ENCODE results near the gene HOXA7. TPM values are rescaled to one million over a fixed set of nuclear protein-coding genes. Genes with fewer than 3 reads are reported as not detected.

The HOXA7 gene
- total and polyA plus RNA-seq, 2 experiments from 2014 or later = 0.83 TPM; not detected in 1

DNA sequence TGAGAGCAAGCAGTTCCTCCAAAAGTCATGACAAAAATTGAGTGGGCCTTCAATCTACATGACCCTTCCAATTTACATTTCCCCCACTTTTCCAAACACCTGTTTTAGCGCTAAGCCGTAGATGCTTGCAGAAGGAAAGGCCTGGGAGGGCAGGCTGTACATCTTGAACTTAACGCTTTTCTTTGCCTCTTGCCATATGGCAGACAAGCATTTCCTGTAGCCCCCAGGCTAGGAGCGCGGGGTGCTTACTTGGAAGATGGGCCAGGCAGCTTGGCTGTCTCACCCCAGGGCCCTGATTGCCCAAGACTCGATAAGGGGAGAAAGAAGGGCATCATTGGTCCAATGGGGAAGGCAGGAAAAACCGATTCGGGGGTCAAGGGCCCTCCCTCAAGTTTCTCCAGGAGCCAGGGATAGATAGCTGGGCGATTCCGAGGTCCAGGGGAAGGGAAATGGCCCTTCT lies 15.9 kb upstream of the HOXA7 start:
- Histone ChIP-seq H3K9me3 (ENCODE audit: low read depth) (no peaks in the 10 kb centered on the region), H3K27ac (peak overlapping the region; percentile 96), H3K27me3 (peaks cover 100% of the 10 kb centered on the region), H3K4me3 (peak overlapping the region; percentile 61), H3K4me1 (ENCODE audit: insufficient read depth) (peaks cover 18% of the 10 kb centered on the region), H4K20me1 (ENCODE audit: insufficient read depth, poor library complexity, severe bottlenecking) (peaks cover 16% of the 10 kb centered on the region), H3K36me3 (replicated peaks; ENCODE audit: insufficient read depth, low read depth) (no peaks in the 10 kb centered on the region), H3K79me2 (peaks cover 99% of the 10 kb centered on the region), H3K4me2 (peak overlapping the region; percentile 96), H2AFZ (no peak overlapping the region), H3K9me2 (replicated peaks; ENCODE audit: insufficient read depth) (no peaks in the 10 kb centered on the region)
- no peak for TF ChIP-seq EZH2phosphoT487 (IDR thresholded peaks at IDR 0.05; ENCODE audit: low read depth, severe bottlenecking, unreplicated experiment)
- TF ChIP-seq EZH2 (IDR thresholded peaks at IDR 0.05; ENCODE audit: borderline replicate concordance) = no peak
- TF ChIP-seq, protein P1, sequence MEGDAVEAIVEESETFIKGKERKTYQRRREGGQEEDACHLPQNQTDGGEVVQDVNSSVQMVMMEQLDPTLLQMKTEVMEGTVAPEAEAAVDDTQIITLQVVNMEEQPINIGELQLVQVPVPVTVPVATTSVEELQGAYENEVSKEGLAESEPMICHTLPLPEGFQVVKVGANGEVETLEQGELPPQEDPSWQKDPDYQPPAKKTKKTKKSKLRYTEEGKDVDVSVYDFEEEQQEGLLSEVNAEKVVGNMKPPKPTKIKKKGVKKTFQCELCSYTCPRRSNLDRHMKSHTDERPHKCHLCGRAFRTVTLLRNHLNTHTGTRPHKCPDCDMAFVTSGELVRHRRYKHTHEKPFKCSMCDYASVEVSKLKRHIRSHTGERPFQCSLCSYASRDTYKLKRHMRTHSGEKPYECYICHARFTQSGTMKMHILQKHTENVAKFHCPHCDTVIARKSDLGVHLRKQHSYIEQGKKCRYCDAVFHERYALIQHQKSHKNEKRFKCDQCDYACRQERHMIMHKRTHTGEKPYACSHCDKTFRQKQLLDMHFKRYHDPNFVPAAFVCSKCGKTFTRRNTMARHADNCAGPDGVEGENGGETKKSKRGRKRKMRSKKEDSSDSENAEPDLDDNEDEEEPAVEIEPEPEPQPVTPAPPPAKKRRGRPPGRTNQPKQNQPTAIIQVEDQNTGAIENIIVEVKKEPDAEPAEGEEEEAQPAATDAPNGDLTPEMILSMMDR (IDR thresholded peaks at IDR 0.05; ENCODE audit: poor library complexity) = no peak
- 19% methylated on average over 9 of the region's 10 CpGs for WGBS (ENCODE audit: low lambda C conversion rate, missing lambda C conversion rate)
- no peak for DNase-seq (ENCODE audit: low spot score)

DNA sequence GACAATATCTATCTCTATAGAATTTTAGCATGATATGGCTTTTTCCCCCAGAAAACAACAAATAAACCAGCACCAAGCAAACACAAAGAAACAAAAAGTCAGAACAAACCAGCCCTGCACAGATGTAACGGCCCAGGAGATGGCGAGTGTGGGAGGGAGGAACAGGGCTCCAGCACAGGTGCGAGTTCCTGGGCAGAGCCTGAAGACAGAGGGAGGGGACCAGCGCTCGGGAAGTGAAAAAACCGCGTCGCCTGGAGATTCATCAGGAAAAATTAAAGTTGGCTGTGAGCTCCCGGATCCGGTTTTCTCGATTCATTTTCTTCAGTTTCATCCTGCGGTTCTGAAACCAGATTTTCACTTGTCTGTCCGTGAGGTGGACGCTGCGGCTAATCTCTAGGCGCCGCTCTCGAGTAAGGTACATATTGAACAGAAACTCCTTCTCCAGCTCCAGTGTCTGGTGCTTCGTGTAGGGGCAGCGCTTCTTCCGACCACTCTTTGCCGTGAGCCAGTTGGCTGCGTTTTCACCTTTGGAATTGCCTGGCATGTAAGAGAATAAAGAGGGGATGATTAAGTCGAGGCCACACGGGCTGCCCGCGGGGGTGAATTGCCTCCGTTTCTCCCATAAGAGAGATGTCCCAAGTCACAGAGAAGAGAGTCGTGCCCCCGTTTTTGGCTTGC lies 15.3 kb upstream of the HOXA7 start:
- Histone ChIP-seq H3K36me3 (replicated peaks; ENCODE audit: insufficient read depth, low read depth) (no peaks in the 10 kb centered on the region), H3K9me2 (replicated peaks; ENCODE audit: insufficient read depth) (no peaks in the 10 kb centered on the region), H3K9me3 (ENCODE audit: low read depth) (no peaks in the 10 kb centered on the region), H3K27me3 (peaks cover 100% of the 10 kb centered on the region), H4K20me1 (ENCODE audit: insufficient read depth, poor library complexity, severe bottlenecking) (peaks cover 16% of the 10 kb centered on the region), H3K4me1 (ENCODE audit: insufficient read depth) (peaks cover 13% of the 10 kb centered on the region), H2AFZ (no peak overlapping the region), H3K4me3 (peak overlapping the region; percentile 34), H3K27ac (peak overlapping the region; percentile 96), H3K4me2 (peak overlapping the region; percentile 96), H3K79me2 (peaks cover 99% of the 10 kb centered on the region)
- TF ChIP-seq EZH2phosphoT487 (IDR thresholded peaks at IDR 0.05; ENCODE audit: low read depth, severe bottlenecking, unreplicated experiment) (no peak), EZH2 (IDR thresholded peaks at IDR 0.05; ENCODE audit: borderline replicate concordance) (no peak)
- TF ChIP-seq, protein P1 (IDR thresholded peaks at IDR 0.05; ENCODE audit: poor library complexity) = no peak
- no peak for DNase-seq (ENCODE audit: low spot score)
- WGBS (ENCODE audit: low lambda C conversion rate, missing lambda C conversion rate) = 11% methylated on average over 30 of the region's 30 CpGs

DNA sequence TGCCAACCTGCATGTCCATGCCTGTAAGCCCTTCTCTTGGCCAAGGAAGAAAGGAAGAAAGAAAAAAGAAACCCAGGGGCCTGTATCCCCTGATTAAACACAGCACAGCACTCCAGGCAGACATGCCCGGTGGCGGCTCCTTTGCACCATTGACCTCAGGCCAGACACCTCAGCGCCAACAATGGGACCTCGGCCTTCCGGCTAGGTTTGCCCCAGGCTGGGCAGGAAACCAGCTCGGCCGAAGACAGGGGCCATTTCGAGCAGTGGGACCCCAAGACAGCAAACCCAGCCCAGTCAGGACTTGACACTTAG lies 14.8 kb upstream of the HOXA7 start:
- peak overlapping the region; percentile 34 for H3K4me3 ChIP-seq
- peak overlapping the region; percentile 96 for H3K4me2 ChIP-seq
- H4K20me1 ChIP-seq (ENCODE audit: insufficient read depth, poor library complexity, severe bottlenecking) = peaks cover 16% of the 10 kb centered on the region
- H3K36me3 ChIP-seq (replicated peaks; ENCODE audit: insufficient read depth, low read depth) = no peaks in the 10 kb centered on the region
- no peak overlapping the region for H2AFZ ChIP-seq
- DNase-seq (ENCODE audit: low spot score) = no peak
- peaks cover 99% of the 10 kb centered on the region for H3K79me2 ChIP-seq
- peaks cover 14% of the 10 kb centered on the region for H3K4me1 ChIP-seq (ENCODE audit: insufficient read depth)
- peak overlapping the region; percentile 96 for H3K27ac ChIP-seq
- H3K27me3 ChIP-seq = peaks cover 100% of the 10 kb centered on the region
- H3K9me3 ChIP-seq (ENCODE audit: low read depth) = no peaks in the 10 kb centered on the region
- no peaks in the 10 kb centered on the region for H3K9me2 ChIP-seq (replicated peaks; ENCODE audit: insufficient read depth)
- TF ChIP-seq EZH2phosphoT487 (IDR thresholded peaks at IDR 0.05; ENCODE audit: low read depth, severe bottlenecking, unreplicated experiment) (no peak), EZH2 (IDR thresholded peaks at IDR 0.05; ENCODE audit: borderline replicate concordance) (peak; percentile 11)
- TF ChIP-seq, protein P1 (IDR thresholded peaks at IDR 0.05; ENCODE audit: poor library complexity) = no peak
- WGBS (ENCODE audit: low lambda C conversion rate, missing lambda C conversion rate) = 9% methylated on average over 8 of the region's 8 CpGs
